A172 (cell line): Measurements from ENCODE around the gene EPHA7. TPM values are rescaled to one million over a fixed set of nuclear protein-coding genes. Genes with fewer than 3 reads are reported as not detected.

Experiments
- DNase-seq: peaks from one replicate; pipeline ENCODE4 v3.0.0-alpha.2; 2015; ENCODE audit warnings: low spot score
- total RNA-seq: library from RNA; depleted of rRNA; stranded (reverse); fragments of >200 nt; shearing (Covaris generic); gene quantifications from 2 replicates; pipeline ENCODE4 v1.2.3, GENCODE V29; 2014

Gene EPHA7
- total RNA-seq, 1 experiment from 2014 or later = not detected

GRCh38 chr6:93248631-93249030 lies 170.7 kb downstream of the EPHA7 start:
- no peak for DNase-seq

GRCh38 chr6:93243231-93243778 lies 176.1 kb downstream of the EPHA7 start:
- DNase-seq = no peak

GRCh38 chr6:93242049-93242448 lies 177.3 kb downstream of the EPHA7 start:
- no peak for DNase-seq

GRCh38 chr6:93238632-93239031 lies 180.7 kb downstream of the EPHA7 start:
- DNase-seq = no peak

- DNase-seq = no peak
Measured at GRCh38 chr6:93235775-93236174, 183.6 kb downstream of the EPHA7 start.

GRCh38 chr6:93226822-93227221 lies 192.5 kb downstream of the EPHA7 start:
- DNase-seq = no peak

GRCh38 chr6:93222071-93222851 lies 197.1 kb downstream of the EPHA7 start:
- no peak for DNase-seq

GRCh38 chr6:93219447-93219846 lies 199.9 kb downstream of the EPHA7 start:
- DNase-seq = no peak

- DNase-seq = no peak
Measured at GRCh38 chr6:93218096-93218495, 201.3 kb downstream of the EPHA7 start.

GRCh38 chr6:93213028-93213427 lies 206.3 kb downstream of the EPHA7 start:
- no peak for DNase-seq

GRCh38 chr6:93210908-93211307 lies 208.5 kb downstream of the EPHA7 start:
- DNase-seq = no peak

- DNase-seq = no peak
Measured at GRCh38 chr6:93209358-93209757, 210.0 kb downstream of the EPHA7 start.

GRCh38 chr6:93196406-93196970 lies 222.9 kb downstream of the EPHA7 start:
- no peak for DNase-seq

GRCh38 chr6:93194480-93194879 lies 224.9 kb downstream of the EPHA7 start:
- no peak for DNase-seq

- DNase-seq = no peak
Measured at GRCh38 chr6:93193868-93194267, 225.5 kb downstream of the EPHA7 start.
